HepG2 (cell line): ENCODE results near the gene SMURF1. TPM values are rescaled to one million over a fixed set of nuclear protein-coding genes. Genes with fewer than 3 reads are reported as not detected.

ENCODE experiments used
- CCAR2 ChIP-seq: fragments of 200-400 bp; formaldehyde crosslinking; optimal IDR thresholded peaks from 2 replicates; pipeline ENCODE3; 2018; ENCODE audit warnings: low read depth, mild to moderate bottlenecking, low read length, moderate library complexity
- ETV5 ChIP-seq: IDR thresholded peaks from 2 replicates; pipeline ENCODE4 v1.6.1; 2018; ENCODE audit warnings: missing biosample characterization, missing genetic modification reagents, inconsistent platforms, borderline replicate concordance
- ETV6 ChIP-seq: sonication (generic); formaldehyde crosslinking; conservative IDR thresholded peaks from 2 replicates; pipeline ENCODE4 v1.4.0; 2020; ENCODE audit warnings: missing genetic modification reagents
- HMGXB3 ChIP-seq: sonication (generic); formaldehyde crosslinking; IDR thresholded peaks from 2 replicates; pipeline ENCODE4 v1.4.0; 2020; ENCODE audit warnings: missing genetic modification reagents, borderline replicate concordance
- NFIB ChIP-seq: sonication (generic); formaldehyde crosslinking; IDR thresholded peaks from 2 replicates; pipeline ENCODE4 v1.9.0; 2021; ENCODE audit warnings: missing genetic modification reagents, mild to moderate bottlenecking, borderline replicate concordance
- RBFOX2 ChIP-seq: fragments of 200-400 bp; formaldehyde crosslinking; IDR thresholded peaks from 2 replicates; pipeline ENCODE4 v1.6.1; 2017; ENCODE audit warnings: low read depth, mild to moderate bottlenecking, low read length
- RFXAP ChIP-seq: sonication (generic); formaldehyde crosslinking; IDR thresholded peaks from 2 replicates; pipeline ENCODE4 v1.4.0; 2020; ENCODE audit warnings: missing genetic modification reagents, borderline replicate concordance
- SNAPC2 ChIP-seq: sonication (generic); formaldehyde crosslinking; IDR thresholded peaks from 2 replicates; pipeline ENCODE4 v1.8.1; 2022; ENCODE audit warnings: mild to moderate bottlenecking, missing genetic modification reagents
- SNRNP70 ChIP-seq: fragments of 200-400 bp; formaldehyde crosslinking; IDR thresholded peaks from 2 replicates; pipeline ENCODE4 v1.6.1; 2017; ENCODE audit warnings: mild to moderate bottlenecking, low read depth, low read length, moderate library complexity
- TCF7 ChIP-seq: sonication (generic); IDR thresholded peaks from 2 replicates; pipeline ENCODE4 v1.6.1; 2016; ENCODE audit warnings: antibody characterized with exemption, low read depth
- ZBTB20 ChIP-seq: sonication (generic); formaldehyde crosslinking; IDR thresholded peaks from 2 replicates; pipeline ENCODE4 v1.8.1; 2023; ENCODE audit warnings: missing genetic modification reagents, low read depth, mild to moderate bottlenecking, borderline replicate concordance
- ZFP36 ChIP-seq: fragments of 150-350 bp; IDR thresholded peaks from 2 replicates; pipeline ENCODE4 v1.6.1; 2018; ENCODE audit warnings: borderline replicate concordance, low read length, low read depth; ENCODE audit not compliant: partially characterized antibody
- ZFP90 ChIP-seq: sonication (generic); formaldehyde crosslinking; IDR thresholded peaks from 2 replicates; pipeline ENCODE4 v1.8.0; 2022; ENCODE audit warnings: missing genetic modification reagents, mild to moderate bottlenecking, inconsistent platforms, borderline replicate concordance
- ZNF337 ChIP-seq: sonication (generic); formaldehyde crosslinking; IDR thresholded peaks from 2 replicates; pipeline ENCODE4 v1.5.1; 2020; ENCODE audit warnings: missing genetic modification reagents, low read depth, mild to moderate bottlenecking, borderline replicate concordance
- ZNF883 ChIP-seq: sonication (generic); formaldehyde crosslinking; IDR thresholded peaks from 2 replicates; pipeline ENCODE4 v1.5.1; 2020; ENCODE audit warnings: mild to moderate bottlenecking, missing genetic modification reagents; ENCODE audit errors: not compliant biosample characterization
- ZSCAN9 ChIP-seq: IDR thresholded peaks from 2 replicates; pipeline ENCODE4 v1.6.1; 2016; ENCODE audit warnings: borderline replicate concordance
- polyA plus RNA-seq, 8 experiments: library from polyadenylated mRNA; depleted of rRNA in 3 of 8; stranded (reverse) in 7 of 8; unstranded in 1 of 8; fragments of >200 nt; fragmentation: Illumina TruSeq in 4 of 8; extraction: Trizol in 4 of 8; gene quantifications; 2 replicates each; pipeline versions ENCODE4 v1.2.1 to v1.2.3, GENCODE V29; 2011 to 2016; ENCODE audit warnings: low read depth in 4 of 8, missing spikeins in 1 of 8, mixed read lengths in 1 of 8; ENCODE audit not compliant: insufficient read depth in 1 of 8
- total RNA-seq, 5 experiments: library from RNA; depleted of rRNA; stranded (reverse); fragments of >200 nt; fragmentation: Illumina TruSeq; extraction: Trizol; gene quantifications; 2 replicates each; pipeline ENCODE4 v1.2.3, GENCODE V29; 2016; ENCODE audit warnings: low read depth in 1 of 5
- TF ChIP-seq, protein P1 (sequence below): sonication (generic); formaldehyde crosslinking; IDR thresholded peaks from 2 replicates; pipeline ENCODE4 v1.9.0; 2021; ENCODE audit warnings: missing genetic modification reagents, borderline replicate concordance

SMURF1 gene
- total and polyA plus RNA-seq, 2 of the 13 experiments (the other 11 are each of a cell fraction or from before 2014, with no cell fraction given) = 8.3 to 11.1 TPM

DNA sequence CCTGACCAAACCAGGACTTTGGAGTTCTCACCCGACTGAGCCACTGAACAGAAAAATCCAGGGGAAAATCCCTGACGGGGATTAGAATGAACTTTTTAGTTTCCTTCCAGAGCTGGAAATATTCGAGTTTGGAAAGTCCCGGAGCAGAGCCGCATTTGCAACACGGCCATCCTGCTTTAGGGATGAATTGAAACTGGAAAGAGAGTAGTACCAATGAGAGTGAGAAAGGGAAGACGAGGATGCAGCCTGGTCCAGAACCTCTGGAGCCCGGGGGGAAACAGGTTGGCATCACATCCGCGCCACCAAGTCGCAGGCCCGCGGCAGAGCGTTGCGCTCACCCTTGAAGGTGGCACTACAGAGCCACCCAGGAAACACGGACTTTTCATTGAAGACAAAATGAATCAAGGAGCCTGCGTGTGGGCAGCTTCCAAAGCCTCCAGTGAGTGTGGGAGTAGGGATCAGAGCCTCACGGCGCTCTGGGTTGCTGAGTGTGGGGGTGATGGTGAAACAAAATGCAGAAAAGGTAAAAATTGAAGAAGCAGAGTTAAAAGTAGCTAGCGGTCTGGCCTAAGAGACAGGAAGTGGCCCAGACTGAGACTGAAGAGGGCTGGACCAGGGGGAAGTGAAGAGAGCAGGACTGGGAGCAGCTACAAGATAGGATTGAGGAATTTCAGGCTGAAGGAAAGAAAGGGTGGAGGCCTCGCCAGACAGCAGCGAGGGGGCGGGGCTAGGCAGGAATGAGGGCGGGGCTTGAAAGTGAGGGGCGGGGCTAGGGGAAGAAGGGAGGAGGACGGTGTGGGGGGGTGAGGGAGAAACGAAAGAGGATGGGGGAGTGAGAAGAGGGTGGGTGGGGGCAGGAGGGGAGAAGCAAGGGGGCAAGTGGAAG, 1.8 kb downstream of the SMURF1 start (continued):
- no peak for TF ChIP-seq SNRNP70
- TF ChIP-seq NFIB (CRISPR knock-in tag) = no peak
- TF ChIP-seq, protein P1, sequence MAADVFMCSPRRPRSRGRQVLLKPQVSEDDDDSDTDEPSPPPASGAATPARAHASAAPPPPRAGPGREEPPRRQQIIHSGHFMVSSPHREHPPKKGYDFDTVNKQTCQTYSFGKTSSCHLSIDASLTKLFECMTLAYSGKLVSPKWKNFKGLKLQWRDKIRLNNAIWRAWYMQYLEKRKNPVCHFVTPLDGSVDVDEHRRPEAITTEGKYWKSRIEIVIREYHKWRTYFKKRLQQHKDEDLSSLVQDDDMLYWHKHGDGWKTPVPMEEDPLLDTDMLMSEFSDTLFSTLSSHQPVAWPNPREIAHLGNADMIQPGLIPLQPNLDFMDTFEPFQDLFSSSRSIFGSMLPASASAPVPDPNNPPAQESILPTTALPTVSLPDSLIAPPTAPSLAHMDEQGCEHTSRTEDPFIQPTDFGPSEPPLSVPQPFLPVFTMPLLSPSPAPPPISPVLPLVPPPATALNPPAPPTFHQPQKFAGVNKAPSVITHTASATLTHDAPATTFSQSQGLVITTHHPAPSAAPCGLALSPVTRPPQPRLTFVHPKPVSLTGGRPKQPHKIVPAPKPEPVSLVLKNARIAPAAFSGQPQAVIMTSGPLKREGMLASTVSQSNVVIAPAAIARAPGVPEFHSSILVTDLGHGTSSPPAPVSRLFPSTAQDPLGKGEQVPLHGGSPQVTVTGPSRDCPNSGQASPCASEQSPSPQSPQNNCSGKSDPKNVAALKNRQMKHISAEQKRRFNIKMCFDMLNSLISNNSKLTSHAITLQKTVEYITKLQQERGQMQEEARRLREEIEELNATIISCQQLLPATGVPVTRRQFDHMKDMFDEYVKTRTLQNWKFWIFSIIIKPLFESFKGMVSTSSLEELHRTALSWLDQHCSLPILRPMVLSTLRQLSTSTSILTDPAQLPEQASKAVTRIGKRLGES (CRISPR knock-in tag) = no peak
- TF ChIP-seq ZNF883 (CRISPR knock-in tag) = no peak
- TF ChIP-seq HMGXB3 (CRISPR knock-in tag) = no peak
- TF ChIP-seq CCAR2 = no peak
- no peak for TF ChIP-seq SNAPC2 (CRISPR knock-in tag)
- no peak for TF ChIP-seq TCF7
- TF ChIP-seq RBFOX2 = 0 out of 2 replicates have a peak, but pooled peaks have one; percentile 25
- no peak for TF ChIP-seq RFXAP (CRISPR knock-in tag)
- TF ChIP-seq ZSCAN9 (CRISPR knock-in tag) = no peak
- no peak for TF ChIP-seq ETV6 (CRISPR knock-in tag)
- TF ChIP-seq ETV5 (CRISPR knock-in tag) = no peak
- TF ChIP-seq ZNF337 (CRISPR knock-in tag) = no peak
- no peak for TF ChIP-seq ZBTB20 (CRISPR knock-in tag)
- TF ChIP-seq ZFP36 = no peak
- TF ChIP-seq ZFP90 (CRISPR knock-in tag) = no peak
